NCI-H2029 (cell line): ENCODE results near the gene BNC2.
A peak's percentile ranks its signal among the peaks of the same experiment; 100 is the strongest.

Source experiments
- DNase-seq: peaks from one replicate; lab custom pipeline; 2025; lab: John Stamatoyannopoulos, UW

BNC2 gene

GRCh38 chr9:16763946-16764345 is 106.5 kb downstream of the BNC2 start:
- no peak for DNase-seq

GRCh38 chr9:16755467-16756160 is 114.9 kb downstream of the BNC2 start:
- no peak for DNase-seq

- no peak for DNase-seq
Observed at GRCh38 chr9:16754662-16755061, 115.8 kb downstream of the BNC2 start.

- no peak for DNase-seq
Observed at GRCh38 chr9:16753256-16753655, 117.2 kb downstream of the BNC2 start.

- DNase-seq, result no peak
Observed at GRCh38 chr9:16752601-16753000, 117.9 kb downstream of the BNC2 start.

GRCh38 chr9:16750553-16750952 is 119.9 kb downstream of the BNC2 start:
- DNase-seq, result no peak

GRCh38 chr9:16745359-16745758 is 125.1 kb downstream of the BNC2 start:
- DNase-seq, result no peak

- DNase-seq, result no peak
Observed at GRCh38 chr9:16744394-16744793, 126.1 kb downstream of the BNC2 start.

- DNase-seq, result no peak
Observed at GRCh38 chr9:16743375-16743774, 127.1 kb downstream of the BNC2 start.

GRCh38 chr9:16735001-16735400 is 135.5 kb downstream of the BNC2 start:
- DNase-seq, result no peak

- DNase-seq, result no peak
Observed at GRCh38 chr9:16732546-16732945, 137.9 kb downstream of the BNC2 start.

- DNase-seq, result no peak
Observed at GRCh38 chr9:16730162-16730561, 140.3 kb downstream of the BNC2 start.

- peak; percentile 36 for DNase-seq
Observed at GRCh38 chr9:16729651-16730050, 140.8 kb downstream of the BNC2 start.

- DNase-seq, result no peak
Observed at GRCh38 chr9:16728137-16728508, 142.3 kb downstream of the BNC2 start.

GRCh38 chr9:16727452-16728136 is 142.9 kb downstream of the BNC2 start:
- no peak for DNase-seq

- DNase-seq, result no peak
Observed at GRCh38 chr9:16726718-16727451, 143.6 kb downstream of the BNC2 start.

GRCh38 chr9:16726029-16726428 is 144.4 kb downstream of the BNC2 start:
- DNase-seq, result no peak

- DNase-seq, result no peak
Observed at GRCh38 chr9:16725066-16725465, 145.4 kb downstream of the BNC2 start.

GRCh38 chr9:16721972-16722371 is 148.5 kb downstream of the BNC2 start:
- DNase-seq, result no peak

- DNase-seq, result no peak
Observed at GRCh38 chr9:16720386-16720785, 150.1 kb downstream of the BNC2 start.

- DNase-seq, result no peak
Observed at GRCh38 chr9:16719921-16720320, 150.5 kb downstream of the BNC2 start.

- no peak for DNase-seq
Observed at GRCh38 chr9:16718952-16719351, 151.5 kb downstream of the BNC2 start.

- no peak for DNase-seq
Observed at GRCh38 chr9:16718296-16718695, 152.2 kb downstream of the BNC2 start.
